Ishikawa (cell line): Measurements from ENCODE around the gene TOP2A.
A peak's percentile ranks its signal among the peaks of the same experiment; 100 is the strongest.

ENCODE experiments used
- CEBPB ChIP-seq: IDR thresholded peaks from 2 replicates; pipeline ENCODE4 v1.6.1; 2012
- CREB1 ChIP-seq: IDR thresholded peaks from 2 replicates; pipeline ENCODE4 v1.6.1; 2012; ENCODE audit warnings: low read depth
- EGR1 ChIP-seq: IDR thresholded peaks from 2 replicates; pipeline ENCODE4 v1.6.1; 2012
- EP300 ChIP-seq: IDR thresholded peaks from 2 replicates; pipeline ENCODE4 v1.6.1; 2012; ENCODE audit warnings: borderline replicate concordance
- FOXM1 ChIP-seq: IDR thresholded peaks from 2 replicates; pipeline ENCODE4 v1.6.1; 2012; ENCODE audit warnings: low read depth, borderline replicate concordance
- MAX ChIP-seq: IDR thresholded peaks from 2 replicates; pipeline ENCODE4 v1.6.1; 2012
- NFIC ChIP-seq: IDR thresholded peaks from 2 replicates; pipeline ENCODE4 v1.6.1; 2012
- RAD21 ChIP-seq: IDR thresholded peaks from 2 replicates; pipeline ENCODE4 v1.6.1; 2012; ENCODE audit warnings: low read depth
- TAF1 ChIP-seq: IDR thresholded peaks from 2 replicates; pipeline ENCODE4 v1.6.1; 2012; ENCODE audit warnings: low read depth, mild to moderate bottlenecking
- TCF12 ChIP-seq: IDR thresholded peaks from 2 replicates; pipeline ENCODE4 v1.6.1; 2012; ENCODE audit warnings: low read depth
- TEAD4 ChIP-seq: IDR thresholded peaks from 2 replicates; pipeline ENCODE4 v1.6.1; 2012
- USF1 ChIP-seq: IDR thresholded peaks from 2 replicates; pipeline ENCODE4 v1.6.1; 2012
- YY1 ChIP-seq: IDR thresholded peaks from 2 replicates; pipeline ENCODE4 v1.6.1; 2012; ENCODE audit warnings: low read depth
- ZBTB7A ChIP-seq: IDR thresholded peaks from 2 replicates; pipeline ENCODE4 v1.6.1; 2012; ENCODE audit warnings: low read depth
- TF ChIP-seq, protein P1 (sequence below): IDR thresholded peaks from 2 replicates; pipeline ENCODE4 v1.6.1; 2012; ENCODE audit warnings: low read depth, mild to moderate bottlenecking

Gene TOP2A

DNA sequence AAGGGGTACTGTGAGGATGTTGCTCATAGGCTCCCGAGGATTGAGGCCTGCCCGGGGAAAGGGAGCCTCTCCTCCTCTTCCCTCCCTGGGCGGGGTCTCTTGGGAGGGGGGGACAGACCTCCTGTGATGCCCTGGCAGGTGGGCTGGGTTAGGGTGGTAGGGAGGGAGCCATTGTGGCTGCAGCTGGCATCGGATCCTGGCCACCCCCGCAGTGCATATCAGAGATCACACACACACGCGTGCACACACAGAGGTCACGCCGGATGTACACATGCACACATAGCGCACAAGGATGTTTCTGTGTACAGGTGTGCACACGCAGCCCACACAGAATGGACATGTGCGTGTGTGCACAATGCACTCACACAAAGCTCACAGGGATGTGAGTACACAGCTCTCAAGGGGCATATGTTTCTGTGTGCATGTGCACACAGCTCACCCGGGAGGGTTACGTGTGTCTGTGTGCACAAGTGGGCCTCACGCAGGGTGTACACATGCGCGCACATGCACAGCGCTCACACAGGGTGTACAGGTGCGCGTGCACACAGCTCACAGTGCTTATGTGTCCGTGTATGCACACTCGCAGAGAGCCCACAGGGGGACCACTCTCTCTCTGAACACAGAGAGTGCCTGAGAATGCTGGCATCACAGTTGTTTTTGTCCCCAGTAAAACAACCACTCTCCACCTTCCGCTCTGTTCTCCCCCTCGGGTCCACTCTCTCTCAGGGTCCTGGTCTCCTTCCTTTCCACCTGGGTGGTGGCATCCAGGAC, 55.6 kb downstream of the TOP2A start:
- TF ChIP-seq USF1 (no peak), CEBPB (no peak), ZBTB7A (no peak), FOXM1 (no peak), EP300 (no peak), CREB1 (no peak), EGR1 (no peak), RAD21 (no peak), TAF1 (no peak), NFIC (no peak), YY1 (no peak)
- TF ChIP-seq, protein P1, sequence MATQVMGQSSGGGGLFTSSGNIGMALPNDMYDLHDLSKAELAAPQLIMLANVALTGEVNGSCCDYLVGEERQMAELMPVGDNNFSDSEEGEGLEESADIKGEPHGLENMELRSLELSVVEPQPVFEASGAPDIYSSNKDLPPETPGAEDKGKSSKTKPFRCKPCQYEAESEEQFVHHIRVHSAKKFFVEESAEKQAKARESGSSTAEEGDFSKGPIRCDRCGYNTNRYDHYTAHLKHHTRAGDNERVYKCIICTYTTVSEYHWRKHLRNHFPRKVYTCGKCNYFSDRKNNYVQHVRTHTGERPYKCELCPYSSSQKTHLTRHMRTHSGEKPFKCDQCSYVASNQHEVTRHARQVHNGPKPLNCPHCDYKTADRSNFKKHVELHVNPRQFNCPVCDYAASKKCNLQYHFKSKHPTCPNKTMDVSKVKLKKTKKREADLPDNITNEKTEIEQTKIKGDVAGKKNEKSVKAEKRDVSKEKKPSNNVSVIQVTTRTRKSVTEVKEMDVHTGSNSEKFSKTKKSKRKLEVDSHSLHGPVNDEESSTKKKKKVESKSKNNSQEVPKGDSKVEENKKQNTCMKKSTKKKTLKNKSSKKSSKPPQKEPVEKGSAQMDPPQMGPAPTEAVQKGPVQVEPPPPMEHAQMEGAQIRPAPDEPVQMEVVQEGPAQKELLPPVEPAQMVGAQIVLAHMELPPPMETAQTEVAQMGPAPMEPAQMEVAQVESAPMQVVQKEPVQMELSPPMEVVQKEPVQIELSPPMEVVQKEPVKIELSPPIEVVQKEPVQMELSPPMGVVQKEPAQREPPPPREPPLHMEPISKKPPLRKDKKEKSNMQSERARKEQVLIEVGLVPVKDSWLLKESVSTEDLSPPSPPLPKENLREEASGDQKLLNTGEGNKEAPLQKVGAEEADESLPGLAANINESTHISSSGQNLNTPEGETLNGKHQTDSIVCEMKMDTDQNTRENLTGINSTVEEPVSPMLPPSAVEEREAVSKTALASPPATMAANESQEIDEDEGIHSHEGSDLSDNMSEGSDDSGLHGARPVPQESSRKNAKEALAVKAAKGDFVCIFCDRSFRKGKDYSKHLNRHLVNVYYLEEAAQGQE: no peak

GRCh38 chr17:40361063-40361924, 56.4 kb downstream of the TOP2A start:
- TF ChIP-seq EP300 (no peak), YY1 (no peak), CEBPB (no peak), TCF12 (no peak), TAF1 (no peak), NFIC (no peak), USF1 (no peak), CREB1 (no peak), RAD21 (no peak), FOXM1 (no peak), ZBTB7A (no peak)
- TF ChIP-seq, protein P1: no peak

- no peak for TF ChIP-seq FOXM1
- TF ChIP-seq RAD21: no peak
Observed at GRCh38 chr17:40360091-40360490, 57.6 kb downstream of the TOP2A start.

GRCh38 chr17:40358323-40359038, 59.2 kb downstream of the TOP2A start:
- 0 out of 2 replicates have a peak, but pooled peaks have one; percentile 2 for TF ChIP-seq CEBPB
- TF ChIP-seq NFIC: no peak
- TF ChIP-seq ZBTB7A: no peak
- TF ChIP-seq RAD21: peak; percentile 93
- TF ChIP-seq TAF1: no peak
- TF ChIP-seq YY1: no peak
- no peak for TF ChIP-seq EGR1
- TF ChIP-seq TCF12: no peak

DNA sequence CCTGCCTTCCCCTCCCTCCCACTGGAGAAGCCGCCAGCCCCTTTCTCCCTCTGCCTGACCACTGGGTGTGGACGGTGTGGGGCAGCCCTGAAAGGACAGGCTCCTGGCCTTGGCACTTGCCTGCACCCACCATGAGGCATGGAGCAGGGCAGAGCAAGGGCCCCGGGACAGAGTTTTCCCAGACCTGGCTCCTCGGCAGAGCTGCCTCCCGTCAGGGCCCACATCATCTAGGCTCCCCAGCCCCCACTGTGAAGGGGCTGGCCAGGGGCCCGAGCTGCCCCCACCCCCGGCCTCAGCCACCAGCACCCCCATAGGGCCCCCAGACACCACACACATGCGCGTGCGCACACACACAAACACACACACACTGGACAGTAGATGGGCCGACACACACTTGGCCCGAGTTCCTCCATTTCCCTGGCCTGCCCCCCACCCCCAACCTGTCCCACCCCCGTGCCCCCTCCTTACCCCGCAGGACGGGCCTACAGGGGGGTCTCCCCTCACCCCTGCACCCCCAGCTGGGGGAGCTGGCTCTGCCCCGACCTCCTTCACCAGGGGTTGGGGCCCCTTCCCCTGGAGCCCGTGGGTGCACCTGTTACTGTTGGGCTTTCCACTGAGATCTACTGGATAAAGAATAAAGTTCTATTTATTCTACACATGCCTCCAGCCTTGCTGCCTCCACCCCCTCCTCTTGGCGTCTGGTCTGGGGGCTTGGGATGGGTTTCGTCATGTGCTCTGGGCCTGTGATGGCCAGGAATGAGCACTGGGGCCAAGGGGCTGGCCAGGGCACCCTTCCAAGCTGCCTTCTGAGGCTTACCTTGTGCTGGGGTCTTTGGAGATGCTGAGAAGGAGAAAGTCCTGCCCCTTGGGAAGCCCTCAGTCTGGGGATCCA, 60.5 kb downstream of the TOP2A start:
- TF ChIP-seq RAD21 (no peak), NFIC (no peak), FOXM1 (no peak), MAX (no peak), EGR1 (no peak), CEBPB (no peak), EP300 (no peak), TEAD4 (no peak), USF1 (no peak), TCF12 (no peak), YY1 (no peak), CREB1 (no peak), TAF1 (no peak), ZBTB7A (no peak)
- TF ChIP-seq, protein P1: no peak
